OCI-LY7 (cell line): ENCODE results near the gene MACROD2. TPM values are rescaled to one million over a fixed set of nuclear protein-coding genes. Genes with fewer than 3 reads are reported as not detected.

Source experiments
- BruUV-seq: library from RNA; stranded (reverse); fragments of 400-500 nt; replicated peaks from 2 replicates; lab custom pipeline; 2021; lab: Mats Ljungman, UMichigan
- CTCF ChIA-PET: fragments of 300-600 bp; sonication (Branson Sonifier 250); formaldehyde crosslinking; loops from one replicate; lab custom pipeline; 2022; ENCODE audit warnings: antibody characterized with exemption; ENCODE audit not compliant: unreplicated experiment; lab: Charles Lee
- POLR2A ChIA-PET: fragments of 300-600 bp; sonication (Branson Sonifier 250); formaldehyde crosslinking; loops from one replicate; lab custom pipeline; 2022; ENCODE audit warnings: antibody characterized with exemption; lab: Charles Lee
- DNase-seq: peaks from one replicate; pipeline ENCODE4 v3.0.0-alpha.2; 2015; ENCODE audit warnings: low spot score
- H2AFZ ChIP-seq: fragments of 200-600 bp; sonication (generic), shearing (Covaris generic); 2 replicates; pipeline ENCODE4 v1.6.1; 2014; ENCODE audit warnings: mild to moderate bottlenecking, antibody characterized with exemption, low read length, moderate library complexity
- H3K27ac ChIP-seq: fragments of 200-600 bp; sonication (generic); 2 replicates; pipeline ENCODE4 v1.5.1; 2014; ENCODE audit warnings: mixed run types, low read depth, mild to moderate bottlenecking, moderate library complexity, low read length, inconsistent platforms; ENCODE audit not compliant: poor library complexity, severe bottlenecking
- H3K36me3 ChIP-seq: fragments of 200-600 bp; sonication (generic); 2 replicates; pipeline ENCODE4 v1.6.1; 2014; ENCODE audit warnings: mild to moderate bottlenecking, antibody characterized with exemption, low read length, moderate library complexity, mixed read lengths; ENCODE audit not compliant: insufficient read depth
- H3K4me1 ChIP-seq: fragments of 200-600 bp; sonication (generic); 2 replicates; pipeline ENCODE4 v1.5.1; 2014; ENCODE audit warnings: mild to moderate bottlenecking, low read length; ENCODE audit not compliant: insufficient read depth, poor library complexity, severe bottlenecking
- H3K4me2 ChIP-seq: fragments of 200-600 bp; sonication (generic); 2 replicates; pipeline ENCODE4 v1.6.1; 2014; ENCODE audit warnings: mild to moderate bottlenecking, low read length
- H3K4me3 ChIP-seq: fragments of 200-600 bp; sonication (generic); 2 replicates; pipeline ENCODE4 v1.5.1; 2014; ENCODE audit warnings: mild to moderate bottlenecking, low read depth, low read length; ENCODE audit not compliant: poor library complexity, severe bottlenecking
- H3K79me2 ChIP-seq: fragments of 200-600 bp; sonication (generic); 2 replicates; pipeline ENCODE4 v1.6.1; 2016; ENCODE audit warnings: low read depth, mild to moderate bottlenecking, low read length, moderate library complexity, mixed read lengths; ENCODE audit not compliant: insufficient read depth
- H3K9me2 ChIP-seq: fragments of 200-600 bp; sonication (generic); 2 replicates; pipeline ENCODE4 v1.6.1; 2016; ENCODE audit warnings: mild to moderate bottlenecking, low read length, mixed read lengths; ENCODE audit not compliant: insufficient read depth
- H3K9me3 ChIP-seq: fragments of 200-600 bp; sonication (generic); 2 replicates; pipeline ENCODE4 v1.6.1; 2014; ENCODE audit warnings: mild to moderate bottlenecking, mixed run types, low read length, mixed read lengths
- H4K20me1 ChIP-seq: fragments of 200-600 bp; sonication (generic); 2 replicates; pipeline ENCODE4 v1.6.1; 2014; ENCODE audit warnings: mild to moderate bottlenecking, antibody characterized with exemption, low read length, moderate library complexity, mixed read lengths; ENCODE audit not compliant: insufficient read depth
- CTCF ChIP-seq: fragments of 200-600 bp; sonication (generic); conservative IDR thresholded peaks from 2 replicates; pipeline ENCODE4 v1.5.1; 2014; ENCODE audit warnings: mild to moderate bottlenecking, antibody characterized with exemption, low read length, moderate library complexity, mixed read lengths
- EZH2phosphoT487 ChIP-seq: fragments of 200-600 bp; sonication (generic); IDR thresholded peaks from 2 replicates; pipeline ENCODE4 v1.6.1; 2018; ENCODE audit warnings: low read depth, borderline replicate concordance, mild to moderate bottlenecking, mixed run types, antibody characterized with exemption, low read length, moderate library complexity, mixed read lengths
- intact Hi-C: fragments of 100-400 bp; cut with micrococcal nuclease; formaldehyde crosslinking; loops from one replicate; pipeline ENCODE4 v1.10.0; 2022; ENCODE audit not compliant: unreplicated experiment
- total RNA-seq, 2 experiments: library from RNA; depleted of rRNA in 1 of 2; stranded (reverse); fragments of >200 nt in 1 of 2; shearing (Covaris generic) in 1 of 2; gene quantifications; 2 replicates each; pipeline ENCODE4 v1.2.3, GENCODE V29; 2014 to 2022

Gene MACROD2
- total RNA-seq, 2 experiments from 2014 or later = 0.09 to 4.5 TPM

- Histone ChIP-seq H2AFZ (no peak overlapping the region), H3K36me3 (no peaks in the 10 kb centered on the region), H3K4me2 (no peak overlapping the region), H3K9me3 (no peaks in the 10 kb centered on the region), H3K9me2 (no peaks in the 10 kb centered on the region), H4K20me1 (no peaks in the 10 kb centered on the region), H3K27ac (no peak overlapping the region), H3K79me2 (no peaks in the 10 kb centered on the region), H3K4me3 (no peak overlapping the region), H3K4me1 (no peaks in the 10 kb centered on the region)
- TF ChIP-seq CTCF = no peak
- no peak for TF ChIP-seq EZH2phosphoT487
- DNase-seq = no peak
- intact Hi-C loops = no loop called here
- POLR2A ChIA-PET = no interaction called here
- BruUV-seq = no TSS peak
- CTCF ChIA-PET = no interaction called here
Measured at GRCh38 chr20:15176929-15177328, 1181.6 kb downstream of the MACROD2 start.

- CTCF ChIA-PET = no interaction called here
- TF ChIP-seq EZH2phosphoT487 (no peak), CTCF (no peak)
- intact Hi-C loops = no loop called here
- Histone ChIP-seq H3K4me3 (no peak overlapping the region), H2AFZ (no peak overlapping the region), H3K9me3 (no peaks in the 10 kb centered on the region), H3K4me1 (no peaks in the 10 kb centered on the region), H4K20me1 (no peaks in the 10 kb centered on the region), H3K9me2 (no peaks in the 10 kb centered on the region), H3K4me2 (no peak overlapping the region), H3K36me3 (no peaks in the 10 kb centered on the region), H3K79me2 (no peaks in the 10 kb centered on the region), H3K27ac (no peak overlapping the region)
- no peak for DNase-seq
- BruUV-seq = no TSS peak
- POLR2A ChIA-PET = interaction anchor here (0.9 kb wide), 1 partner anchor 9 kb away, joined by 3 read pairs; no protein-coding TSS in a partner anchor
Measured at GRCh38 chr20:15178581-15178980, 1183.3 kb downstream of the MACROD2 start.

- Histone ChIP-seq H3K36me3 (no peaks in the 10 kb centered on the region), H4K20me1 (no peaks in the 10 kb centered on the region), H3K79me2 (no peaks in the 10 kb centered on the region), H2AFZ (no peak overlapping the region), H3K4me3 (no peak overlapping the region), H3K4me2 (no peak overlapping the region), H3K9me3 (no peaks in the 10 kb centered on the region), H3K9me2 (no peaks in the 10 kb centered on the region), H3K4me1 (no peaks in the 10 kb centered on the region), H3K27ac (no peak overlapping the region)
- no peak for DNase-seq
- CTCF ChIA-PET = no interaction called here
- intact Hi-C loops = no loop called here
- TF ChIP-seq CTCF (no peak), EZH2phosphoT487 (no peak)
- no TSS peak for BruUV-seq
- POLR2A ChIA-PET = interaction anchor here (0.9 kb wide), 1 partner anchor 10 kb away, joined by 3 read pairs; no protein-coding TSS in a partner anchor
Measured at GRCh38 chr20:15179381-15179780, 1184.1 kb downstream of the MACROD2 start.
